Neural crest cell (in vitro differentiated cells): Measurements from ENCODE around the gene NLRP3. TPM values are rescaled to one million over a fixed set of nuclear protein-coding genes. Genes with fewer than 3 reads are reported as not detected.

ENCODE experiments used
- DNase-seq: peaks from one replicate; pipeline ENCODE4 v3.0.0; 2021; ENCODE audit warnings: low read depth, mixed read lengths, low spot score
- H3K27ac Mint-ChIP-seq: one replicate; pipeline ENCODE4 v1.8.0; 2021; ENCODE audit warnings: mild to moderate bottlenecking, mixed read lengths; ENCODE audit not compliant: unreplicated experiment
- H3K27me3 Mint-ChIP-seq: 2 replicates; pipeline ENCODE4 v1.8.0; 2021; ENCODE audit warnings: low read depth, mild to moderate bottlenecking, mixed read lengths
- H3K36me3 Mint-ChIP-seq: 2 replicates; pipeline ENCODE4 v1.8.0; 2021; ENCODE audit warnings: low read depth, mild to moderate bottlenecking, mixed read lengths
- H3K4me1 Mint-ChIP-seq: 2 replicates; pipeline ENCODE4 v1.8.0; 2021; ENCODE audit warnings: mixed read lengths
- H3K4me3 Mint-ChIP-seq: one replicate; pipeline ENCODE4 v1.8.0; 2021; ENCODE audit warnings: mild to moderate bottlenecking, mixed read lengths
- H3K9me3 Mint-ChIP-seq: 2 replicates; pipeline ENCODE4 v1.8.0; 2021; ENCODE audit warnings: mixed read lengths
- CTCF ChIP-seq: fragments of 200-600 bp; sonication (generic); conservative IDR thresholded peaks from 2 replicates; pipeline ENCODE4 v1.5.0; 2021; ENCODE audit warnings: antibody characterized with exemption, mild to moderate bottlenecking
- total RNA-seq: library from RNA; stranded (reverse); gene quantifications from 2 replicates; pipeline ENCODE4 v1.2.1, GENCODE V29; 2021

Gene NLRP3
- total RNA-seq, 1 donor from 2014 or later, result 0.07 TPM

GRCh38 chr1:247482747-247483146, 66.8 kb downstream of the NLRP3 start:
- peaks cover 6% of the 10 kb centered on the region for H3K27me3 Mint-ChIP-seq
- H3K4me3 Mint-ChIP-seq, result no peak overlapping the region
- no peak for TF ChIP-seq CTCF
- H3K9me3 Mint-ChIP-seq, result no peaks in the 10 kb centered on the region
- DNase-seq, result no peak
- no peak overlapping the region for H3K27ac Mint-ChIP-seq
- H3K36me3 Mint-ChIP-seq, result no peaks in the 10 kb centered on the region
- no peaks in the 10 kb centered on the region for H3K4me1 Mint-ChIP-seq

GRCh38 chr1:247487057-247487456, 71.1 kb downstream of the NLRP3 start:
- Mint-ChIP-seq H3K27ac (no peak overlapping the region), H3K4me1 (no peaks in the 10 kb centered on the region), H3K27me3 (peaks cover 22% of the 10 kb centered on the region), H3K9me3 (no peaks in the 10 kb centered on the region), H3K4me3 (no peak overlapping the region), H3K36me3 (no peaks in the 10 kb centered on the region)
- TF ChIP-seq CTCF, result peak; percentile 64
- no peak for DNase-seq

- peaks cover 31% of the 10 kb centered on the region for H3K27me3 Mint-ChIP-seq
- H3K4me1 Mint-ChIP-seq, result no peaks in the 10 kb centered on the region
- DNase-seq, result no peak
Measured at GRCh38 chr1:247491328-247491727, 75.4 kb downstream of the NLRP3 start.

GRCh38 chr1:247493106-247493505, 77.1 kb downstream of the NLRP3 start:
- no peaks in the 10 kb centered on the region for H3K9me3 Mint-ChIP-seq

More at GRCh38 chr1:247491328-247491727, 75.4 kb downstream of the NLRP3 start:
- Mint-ChIP-seq H3K36me3 (no peaks in the 10 kb centered on the region), H3K4me3 (no peak overlapping the region), H3K9me3 (no peaks in the 10 kb centered on the region), H3K27ac (no peak overlapping the region)
- no peak for TF ChIP-seq CTCF

GRCh38 chr1:247494767-247495166, 78.8 kb downstream of the NLRP3 start:
- Mint-ChIP-seq H3K36me3 (no peaks in the 10 kb centered on the region), H3K9me3 (no peaks in the 10 kb centered on the region), H3K27me3 (peaks cover 13% of the 10 kb centered on the region), H3K4me3 (no peak overlapping the region), H3K4me1 (no peaks in the 10 kb centered on the region), H3K27ac (no peak overlapping the region)
- TF ChIP-seq CTCF, result no peak
- no peak for DNase-seq

More at GRCh38 chr1:247493106-247493505, 77.1 kb downstream of the NLRP3 start:
- TF ChIP-seq CTCF, result no peak
- DNase-seq, result no peak
- Mint-ChIP-seq H3K27ac (no peak overlapping the region), H3K4me1 (no peaks in the 10 kb centered on the region), H3K27me3 (peaks cover 21% of the 10 kb centered on the region), H3K4me3 (no peak overlapping the region), H3K36me3 (no peaks in the 10 kb centered on the region)
